HepG2 (cell line): ENCODE data around the gene GALNT18. TPM values are rescaled to one million over a fixed set of nuclear protein-coding genes. Genes with fewer than 3 reads are reported as not detected.

ENCODE experiments used
- ATAC-seq: fragments of 200-7000 bp; cut with Tn5 transposase; 3 replicates; pipeline ENCODE4 v1.9.1; 2020; ENCODE audit warnings: mild to moderate bottlenecking, moderate library complexity
- BruUV-seq: library from RNA; stranded (reverse); fragments of 400-500 nt; replicated peaks from 2 replicates; lab custom pipeline; 2021; lab: Mats Ljungman, UMichigan
- CTCF ChIA-PET: fragments of 300-600 bp; formaldehyde crosslinking; extraction: SDS; loops from one replicate; lab custom pipeline; 2021; ENCODE audit warnings: low total read pairs, inconsistent platforms, low intra/inter-chr PET ratio; lab: Yijun Ruan, JAX
- POLR2A ChIA-PET: fragments of 350-600 bp; sonication (Branson Sonifier 250); formaldehyde crosslinking; loops from one replicate; lab custom pipeline; 2020; ENCODE audit warnings: antibody characterized with exemption, inconsistent platforms; lab: Yijun Ruan, JAX
- DNase-seq: peaks from one replicate; pipeline ENCODE4 v3.0.0-alpha.2; 2015; ENCODE audit warnings: low spot score
- FAIRE-seq: peaks from 3 replicates; lab custom pipeline; 2011; peaks lifted over from hg19 to GRCh38; lab: Jason Lieb, UNC
- H2AFZ ChIP-seq: one replicate; pipeline ENCODE4 v1.6.1; 2011; ENCODE audit warnings: low read length, inconsistent platforms
- H3K27ac ChIP-seq: fragments of 300-600 bp; 3 replicates; pipeline ENCODE4 v1.8.0; 2011; ENCODE audit warnings: mixed run types, mild to moderate bottlenecking, mixed read lengths, low read length, inconsistent platforms; ENCODE audit not compliant: insufficient read depth; ENCODE audit errors: extremely low read length
- H3K27me3 ChIP-seq, 2 experiments: fragments of 200-600 bp in 1 of 2; 2 replicates in 1 of 2; 3 replicates in 1 of 2; pipeline versions ENCODE4 v1.6.0 to v1.8.0; 2011; ENCODE audit warnings: low read length in 2 of 2, mild to moderate bottlenecking in 2 of 2, moderate library complexity in 2 of 2, inconsistent platforms in 1 of 2; ENCODE audit not compliant: insufficient read depth in 2 of 2, control insufficient read depth in 1 of 2
- H3K36me3 ChIP-seq, 2 experiments: fragments of 200-600 bp in 1 of 2; replicated peaks in 1 of 2; 2 replicates in 1 of 2; 3 replicates in 1 of 2; pipeline versions ENCODE4 v1.5.1 to v1.8.0; 2011; ENCODE audit warnings: low read length in 2 of 2, inconsistent platforms in 1 of 2; ENCODE audit not compliant: insufficient read depth in 2 of 2, control insufficient read depth in 1 of 2
- H3K4me1 ChIP-seq: 2 replicates; pipeline ENCODE4 v1.5.1; 2012; ENCODE audit warnings: low read length, inconsistent platforms; ENCODE audit not compliant: insufficient read depth
- H3K4me2 ChIP-seq: 2 replicates; pipeline ENCODE4 v1.6.0; 2011; ENCODE audit warnings: low read depth, low read length, inconsistent platforms
- H3K4me3 ChIP-seq, 3 experiments: fragments of 200-600 bp in 1 of 3; sonication (generic), shearing (Covaris generic) in 1 of 3; replicated peaks in 1 of 3; 2 replicates each; pipeline ENCODE4 v1.5.1; 2011 to 2016; ENCODE audit warnings: low read length in 3 of 3, inconsistent platforms in 2 of 3, low read depth in 2 of 3, mild to moderate bottlenecking in 2 of 3, control low read depth in 1 of 3, mixed read lengths in 1 of 3; ENCODE audit not compliant: insufficient read depth in 1 of 3
- H3K79me2 ChIP-seq: one replicate; pipeline ENCODE4 v1.6.1; 2011; ENCODE audit warnings: low read length, inconsistent platforms; ENCODE audit not compliant: insufficient read depth
- H3K9ac ChIP-seq: 2 replicates; pipeline ENCODE4 v1.6.0; 2011; ENCODE audit warnings: mild to moderate bottlenecking, low read depth, low read length, inconsistent platforms; ENCODE audit not compliant: insufficient read depth
- H3K9me3 ChIP-seq: 2 replicates; pipeline ENCODE4 v1.5.1; 2012; ENCODE audit warnings: mild to moderate bottlenecking, low read length
- H4K20me1 ChIP-seq: 2 replicates; pipeline ENCODE4 v1.6.0; 2011; ENCODE audit warnings: inconsistent platforms, mild to moderate bottlenecking, low read length, moderate library complexity; ENCODE audit not compliant: insufficient read depth
- ZFP36L1 ChIP-seq: sonication (generic); formaldehyde crosslinking; IDR thresholded peaks from 2 replicates; pipeline ENCODE4 v1.8.0; 2022; ENCODE audit warnings: mild to moderate bottlenecking, missing genetic modification reagents, moderate library complexity
- ZNF552 ChIP-seq: sonication (generic); formaldehyde crosslinking; IDR thresholded peaks from 2 replicates; pipeline ENCODE4 v1.9.0; 2022; ENCODE audit warnings: missing genetic modification reagents, mild to moderate bottlenecking, borderline replicate concordance
- WGBS: methylation state at CpG from one replicate; pipeline ENCODE4 v1.1.6; 2017; ENCODE audit warnings: low lambda C conversion rate; 5-methylcytosine and 5-hydroxymethylcytosine counted together
- in situ Hi-C: cut with HindIII; loops from 2 replicates; pipeline ENCODE4 v1.10.0; 2017; ENCODE audit warnings: low pct_unique_long_range_greater_than_20kb; ENCODE audit not compliant: extremely low pct_ligation_motif_present
- intact Hi-C: fragments of 100-400 bp; cut with micrococcal nuclease; formaldehyde crosslinking; loops from one replicate; pipeline ENCODE4 v1.10.0; 2022; ENCODE audit not compliant: unreplicated experiment
- polyA plus RNA-seq, 8 experiments: library from polyadenylated mRNA; depleted of rRNA in 3 of 8; stranded (reverse) in 7 of 8; unstranded in 1 of 8; fragments of >200 nt; fragmentation: Illumina TruSeq in 4 of 8; extraction: Trizol in 4 of 8; gene quantifications; 2 replicates each; pipeline versions ENCODE4 v1.2.1 to v1.2.3, GENCODE V29; 2011 to 2016; ENCODE audit warnings: low read depth in 4 of 8, missing spikeins in 1 of 8, mixed read lengths in 1 of 8; ENCODE audit not compliant: insufficient read depth in 1 of 8
- total RNA-seq, 5 experiments: library from RNA; depleted of rRNA; stranded (reverse); fragments of >200 nt; fragmentation: Illumina TruSeq; extraction: Trizol; gene quantifications; 2 replicates each; pipeline ENCODE4 v1.2.3, GENCODE V29; 2016; ENCODE audit warnings: low read depth in 1 of 5
- TF ChIP-seq, protein P1 (sequence below), 2 experiments: fragments of 450-650 bp in 1 of 2; sonication (generic) in 1 of 2; formaldehyde crosslinking in 1 of 2; IDR thresholded peaks; 2 replicates each; pipeline versions ENCODE4 v1.6.1 to v1.8.0; 2016 to 2022; ENCODE audit warnings: antibody characterized with exemption in 1 of 2, mild to moderate bottlenecking in 1 of 2, missing genetic modification reagents in 1 of 2
- TF ChIP-seq, protein P2 (sequence below): fragments of 450-650 bp; IDR thresholded peaks from 2 replicates; pipeline ENCODE4 v1.6.1; 2017; ENCODE audit warnings: mild to moderate bottlenecking

GALNT18 gene
- total and polyA plus RNA-seq, 2 of the 13 experiments (the other 11 are each of a cell fraction or from before 2014, with no cell fraction given): 0.11 TPM; not detected in 1

DNA sequence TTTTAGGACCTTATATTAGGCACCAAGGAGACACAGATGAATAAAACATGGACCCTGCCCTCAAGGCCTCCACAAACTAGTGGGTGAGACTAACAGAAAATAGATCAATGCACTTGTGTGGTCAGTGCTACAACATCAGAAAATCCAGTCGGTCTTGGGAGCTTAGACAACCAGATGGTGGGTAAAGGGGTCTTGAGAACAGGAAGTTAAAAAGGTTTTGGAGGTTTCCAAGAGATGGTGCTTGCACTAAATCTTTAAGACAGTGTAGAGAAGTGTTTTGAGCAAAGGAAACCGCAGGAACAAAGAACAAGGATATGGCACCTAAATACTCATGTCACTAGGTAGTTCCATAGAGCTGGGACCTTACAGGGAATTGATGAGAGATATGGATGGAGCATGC is 56.2 kb downstream of the GALNT18 start:
- intact Hi-C loops (no loop called here), in situ Hi-C loops (no loop called here)
- Histone ChIP-seq H2AFZ (no peak overlapping the region), H3K27ac (no peak overlapping the region), H3K27me3 (peaks cover 4 to 13% of the 10 kb centered on the region in 2 experiments; a peak in 4 of 5 replicates), H4K20me1 (no peaks in the 10 kb centered on the region), H3K79me2 (no peaks in the 10 kb centered on the region), H3K9ac (no peak overlapping the region)
- DNase-seq: no peak
- no peak for ATAC-seq
- POLR2A ChIA-PET: no interaction called here
- TF ChIP-seq, protein P1, sequence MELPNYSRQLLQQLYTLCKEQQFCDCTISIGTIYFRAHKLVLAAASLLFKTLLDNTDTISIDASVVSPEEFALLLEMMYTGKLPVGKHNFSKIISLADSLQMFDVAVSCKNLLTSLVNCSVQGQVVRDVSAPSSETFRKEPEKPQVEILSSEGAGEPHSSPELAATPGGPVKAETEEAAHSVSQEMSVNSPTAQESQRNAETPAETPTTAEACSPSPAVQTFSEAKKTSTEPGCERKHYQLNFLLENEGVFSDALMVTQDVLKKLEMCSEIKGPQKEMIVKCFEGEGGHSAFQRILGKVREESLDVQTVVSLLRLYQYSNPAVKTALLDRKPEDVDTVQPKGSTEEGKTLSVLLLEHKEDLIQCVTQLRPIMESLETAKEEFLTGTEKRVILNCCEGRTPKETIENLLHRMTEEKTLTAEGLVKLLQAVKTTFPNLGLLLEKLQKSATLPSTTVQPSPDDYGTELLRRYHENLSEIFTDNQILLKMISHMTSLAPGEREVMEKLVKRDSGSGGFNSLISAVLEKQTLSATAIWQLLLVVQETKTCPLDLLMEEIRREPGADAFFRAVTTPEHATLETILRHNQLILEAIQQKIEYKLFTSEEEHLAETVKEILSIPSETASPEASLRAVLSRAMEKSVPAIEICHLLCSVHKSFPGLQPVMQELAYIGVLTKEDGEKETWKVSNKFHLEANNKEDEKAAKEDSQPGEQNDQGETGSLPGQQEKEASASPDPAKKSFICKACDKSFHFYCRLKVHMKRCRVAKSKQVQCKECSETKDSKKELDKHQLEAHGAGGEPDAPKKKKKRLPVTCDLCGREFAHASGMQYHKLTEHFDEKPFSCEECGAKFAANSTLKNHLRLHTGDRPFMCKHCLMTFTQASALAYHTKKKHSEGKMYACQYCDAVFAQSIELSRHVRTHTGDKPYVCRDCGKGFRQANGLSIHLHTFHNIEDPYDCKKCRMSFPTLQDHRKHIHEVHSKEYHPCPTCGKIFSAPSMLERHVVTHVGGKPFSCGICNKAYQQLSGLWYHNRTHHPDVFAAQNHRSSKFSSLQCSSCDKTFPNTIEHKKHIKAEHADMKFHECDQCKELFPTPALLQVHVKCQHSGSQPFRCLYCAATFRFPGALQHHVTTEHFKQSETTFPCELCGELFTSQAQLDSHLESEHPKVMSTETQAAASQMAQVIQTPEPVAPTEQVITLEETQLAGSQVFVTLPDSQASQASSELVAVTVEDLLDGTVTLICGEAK (IDR thresholded peaks at IDR 0.05): no peak
- TF ChIP-seq, protein P1 (CRISPR knock-in tag; IDR thresholded peaks at IDR 0.05): no peak
- TF ChIP-seq ZFP36L1 (CRISPR knock-in tag) (no peak), ZNF552 (CRISPR knock-in tag) (no peak)
- TF ChIP-seq, protein P2, sequence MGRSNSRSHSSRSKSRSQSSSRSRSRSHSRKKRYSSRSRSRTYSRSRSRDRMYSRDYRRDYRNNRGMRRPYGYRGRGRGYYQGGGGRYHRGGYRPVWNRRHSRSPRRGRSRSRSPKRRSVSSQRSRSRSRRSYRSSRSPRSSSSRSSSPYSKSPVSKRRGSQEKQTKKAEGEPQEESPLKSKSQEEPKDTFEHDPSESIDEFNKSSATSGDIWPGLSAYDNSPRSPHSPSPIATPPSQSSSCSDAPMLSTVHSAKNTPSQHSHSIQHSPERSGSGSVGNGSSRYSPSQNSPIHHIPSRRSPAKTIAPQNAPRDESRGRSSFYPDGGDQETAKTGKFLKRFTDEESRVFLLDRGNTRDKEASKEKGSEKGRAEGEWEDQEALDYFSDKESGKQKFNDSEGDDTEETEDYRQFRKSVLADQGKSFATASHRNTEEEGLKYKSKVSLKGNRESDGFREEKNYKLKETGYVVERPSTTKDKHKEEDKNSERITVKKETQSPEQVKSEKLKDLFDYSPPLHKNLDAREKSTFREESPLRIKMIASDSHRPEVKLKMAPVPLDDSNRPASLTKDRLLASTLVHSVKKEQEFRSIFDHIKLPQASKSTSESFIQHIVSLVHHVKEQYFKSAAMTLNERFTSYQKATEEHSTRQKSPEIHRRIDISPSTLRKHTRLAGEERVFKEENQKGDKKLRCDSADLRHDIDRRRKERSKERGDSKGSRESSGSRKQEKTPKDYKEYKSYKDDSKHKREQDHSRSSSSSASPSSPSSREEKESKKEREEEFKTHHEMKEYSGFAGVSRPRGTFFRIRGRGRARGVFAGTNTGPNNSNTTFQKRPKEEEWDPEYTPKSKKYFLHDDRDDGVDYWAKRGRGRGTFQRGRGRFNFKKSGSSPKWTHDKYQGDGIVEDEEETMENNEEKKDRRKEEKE: no peak
- TF ChIP-seq, all 625 proteins: peak for 0
- FAIRE-seq: no peak
- 4% methylated on average over 2 of the region's 2 CpGs for WGBS
- Histone ChIP-seq H3K36me3 (no peaks in the 10 kb centered on the region), H3K4me3 (no peak overlapping the region), H3K4me2 (no peak overlapping the region), H3K9me3 (no peaks in the 10 kb centered on the region), H3K4me1 (no peaks in the 10 kb centered on the region)
- CTCF ChIA-PET: no interaction called here
- BruUV-seq: no TSS peak
